Smooth muscle cell (in vitro differentiated cells): Measurements from ENCODE around the gene DDX42. TPM values are rescaled to one million over a fixed set of nuclear protein-coding genes. Genes with fewer than 3 reads are reported as not detected.

Source experiments
- DNase-seq: peaks from one replicate; lab custom pipeline; 2025; ENCODE audit not compliant: unreplicated experiment; lab: John Stamatoyannopoulos, UW
- H2AFZ ChIP-seq: fragments of 200-600 bp; sonication (generic); 2 replicates; pipeline ENCODE4 v1.6.0; 2016; ENCODE audit warnings: antibody characterized with exemption, low read depth, mild to moderate bottlenecking
- H3F3A ChIP-seq: fragments of 200-600 bp; sonication (generic); 2 replicates; pipeline ENCODE4 v1.6.0; 2017; ENCODE audit warnings: antibody characterized with exemption, low read depth
- H3K27ac ChIP-seq: fragments of 200-600 bp; sonication (generic); 2 replicates; pipeline ENCODE4 v1.5.1; 2016; ENCODE audit warnings: low read depth, mild to moderate bottlenecking
- H3K27me3 ChIP-seq: fragments of 200-600 bp; sonication (generic); 2 replicates; pipeline ENCODE4 v1.6.1; 2016; ENCODE audit warnings: low read depth, mild to moderate bottlenecking
- H3K36me3 ChIP-seq: fragments of 200-600 bp; sonication (generic); 2 replicates; pipeline ENCODE4 v1.5.1; 2016; ENCODE audit warnings: low read depth
- H3K4me1 ChIP-seq: fragments of 200-600 bp; sonication (generic); 2 replicates; pipeline ENCODE4 v1.5.1; 2016; ENCODE audit warnings: low read depth
- H3K4me2 ChIP-seq: fragments of 200-600 bp; sonication (generic); 2 replicates; pipeline ENCODE4 v1.6.0; 2016; ENCODE audit warnings: mild to moderate bottlenecking
- H3K4me3 ChIP-seq: fragments of 200-600 bp; sonication (generic); 2 replicates; pipeline ENCODE4 v1.5.1; 2016; ENCODE audit warnings: mild to moderate bottlenecking
- H3K79me2 ChIP-seq: fragments of 200-600 bp; sonication (generic); 2 replicates; pipeline ENCODE4 v1.6.0; 2016; ENCODE audit warnings: low read depth, mild to moderate bottlenecking
- H3K9ac ChIP-seq: fragments of 200-600 bp; sonication (generic); 2 replicates; pipeline ENCODE4 v1.6.0; 2016; ENCODE audit warnings: low read depth
- H3K9me3 ChIP-seq: fragments of 200-600 bp; sonication (generic); replicated peaks from 2 replicates; pipeline ENCODE4 v1.5.1; 2016; ENCODE audit warnings: low read depth
- H4K20me1 ChIP-seq: fragments of 200-600 bp; sonication (generic); 2 replicates; pipeline ENCODE4 v1.6.0; 2016; ENCODE audit warnings: low read depth
- CTCF ChIP-seq: fragments of 200-600 bp; sonication (generic); IDR thresholded peaks from 2 replicates; pipeline ENCODE4 v1.5.1; 2017; ENCODE audit warnings: borderline replicate concordance, mild to moderate bottlenecking, antibody characterized with exemption; ENCODE audit not compliant: insufficient read depth, poor library complexity, severe bottlenecking
- WGBS: methylation state at CpG from one replicate; pipeline ENCODE4 v1.1.7; 2016; ENCODE audit warnings: low lambda C conversion rate; 5-methylcytosine and 5-hydroxymethylcytosine counted together
- polyA plus RNA-seq: library from polyadenylated mRNA; unstranded; fragments of >200 nt; fragmentation: Nextera tagmentation; extraction: Ambion mirVana; gene quantifications from 2 replicates; pipeline ENCODE4 v1.2.1, GENCODE V29; 2016
- total RNA-seq: library from RNA; depleted of rRNA; stranded (reverse); fragments of >200 nt; gene quantifications from 2 replicates; pipeline ENCODE4 v1.2.3, GENCODE V29; 2014

The DDX42 gene
- total RNA-seq (80.1 and 80.5 TPM in 2 replicates), polyA plus RNA-seq (30.1 and 31.7 TPM in 2 replicates)

- no peaks in the 10 kb centered on the region for H3K27me3 ChIP-seq
- peak within 1 kb of the TSS; percentile 96 for H3K9ac ChIP-seq
- H3K27ac ChIP-seq, result peak within 1 kb of the TSS; percentile 96
- no peak for TF ChIP-seq CTCF
- H3K36me3 ChIP-seq, result no peaks in the 10 kb centered on the region
- peak within 1 kb of the TSS; percentile 85 for H3K4me3 ChIP-seq
- DNase-seq, result peak; percentile 47
- peaks cover 87% of the 10 kb centered on the region for H3K79me2 ChIP-seq
- H2AFZ ChIP-seq, result peak within 1 kb of the TSS; percentile 76
- no peaks in the 10 kb centered on the region for H3K9me3 ChIP-seq
- peaks cover 79% of the 10 kb centered on the region for H4K20me1 ChIP-seq
- WGBS, result 2% methylated on average over 38 of the region's 67 CpGs
- peak within 1 kb of the TSS; percentile 87 for H3K4me2 ChIP-seq
- H3F3A ChIP-seq, result no peaks in the 10 kb centered on the region
- H3K4me1 ChIP-seq, result peaks cover 9% of the 10 kb centered on the region
Observed at GRCh38 chr17:63774141-63774968, at the start of gene DDX42. DDX42 (plus strand) TSS chr17:63774170; CDS start chr17:63787050, 12,880 bp downstream.

GRCh38 chr17:63735691-63736090 lies 38.3 kb upstream of the DDX42 start:
- H3K27me3 ChIP-seq, result no peaks in the 10 kb centered on the region
- H3K9me3 ChIP-seq, result no peaks in the 10 kb centered on the region
- 96% methylated on average over 7 of the region's 8 CpGs for WGBS
- no peaks in the 10 kb centered on the region for H4K20me1 ChIP-seq
- H3F3A ChIP-seq, result no peaks in the 10 kb centered on the region
- H3K4me1 ChIP-seq, result peaks cover 6% of the 10 kb centered on the region
- no peak for TF ChIP-seq CTCF
- H3K4me3 ChIP-seq, result no peak overlapping the region
- no peak for DNase-seq
- H3K4me2 ChIP-seq, result no peak overlapping the region
- H3K9ac ChIP-seq, result no peak overlapping the region
- no peaks in the 10 kb centered on the region for H3K36me3 ChIP-seq
- no peak overlapping the region for H3K27ac ChIP-seq
- no peak overlapping the region for H2AFZ ChIP-seq
- H3K79me2 ChIP-seq, result peaks cover 11% of the 10 kb centered on the region

GRCh38 chr17:63740464-63741142 lies 33.4 kb upstream of the DDX42 start:
- peak overlapping the region; percentile 80 for H3K9ac ChIP-seq
- H2AFZ ChIP-seq, result peak overlapping the region; percentile 71
- no peak for TF ChIP-seq CTCF
- peaks cover 6% of the 10 kb centered on the region for H3K4me1 ChIP-seq
- no peaks in the 10 kb centered on the region for H3K27me3 ChIP-seq
- H3K4me2 ChIP-seq, result peak overlapping the region; percentile 94
- peak overlapping the region; percentile 85 for H3K4me3 ChIP-seq
- H3K9me3 ChIP-seq, result no peaks in the 10 kb centered on the region
- WGBS, result 47% methylated on average over 12 of the region's 12 CpGs
- H3K27ac ChIP-seq, result peak overlapping the region; percentile 73
- peaks cover under 1% of the 10 kb centered on the region for H3K36me3 ChIP-seq
- peaks cover 15% of the 10 kb centered on the region for H3F3A ChIP-seq
- DNase-seq, result no peak
- H3K79me2 ChIP-seq, result peaks cover 12% of the 10 kb centered on the region
- no peaks in the 10 kb centered on the region for H4K20me1 ChIP-seq
